HG02588 (cell line): Measurements from ENCODE around the gene SRRM2.

Source experiments
- ATAC-seq: cut with Tn5 transposase; IDR thresholded peaks from one replicate; pipeline ENCODE4 v1.9.1; 2021; ENCODE audit warnings: mild to moderate bottlenecking, moderate library complexity; ENCODE audit not compliant: unreplicated experiment

Gene SRRM2

GRCh38 chr16:2752035-2752849 lies at the start of gene SRRM2:
TSS of gene SRRM2 (plus strand) at chr16:2752638. CDS start at chr16:2756365, 3,727 bp downstream.
- ATAC-seq, result peak; percentile 85

DNA sequence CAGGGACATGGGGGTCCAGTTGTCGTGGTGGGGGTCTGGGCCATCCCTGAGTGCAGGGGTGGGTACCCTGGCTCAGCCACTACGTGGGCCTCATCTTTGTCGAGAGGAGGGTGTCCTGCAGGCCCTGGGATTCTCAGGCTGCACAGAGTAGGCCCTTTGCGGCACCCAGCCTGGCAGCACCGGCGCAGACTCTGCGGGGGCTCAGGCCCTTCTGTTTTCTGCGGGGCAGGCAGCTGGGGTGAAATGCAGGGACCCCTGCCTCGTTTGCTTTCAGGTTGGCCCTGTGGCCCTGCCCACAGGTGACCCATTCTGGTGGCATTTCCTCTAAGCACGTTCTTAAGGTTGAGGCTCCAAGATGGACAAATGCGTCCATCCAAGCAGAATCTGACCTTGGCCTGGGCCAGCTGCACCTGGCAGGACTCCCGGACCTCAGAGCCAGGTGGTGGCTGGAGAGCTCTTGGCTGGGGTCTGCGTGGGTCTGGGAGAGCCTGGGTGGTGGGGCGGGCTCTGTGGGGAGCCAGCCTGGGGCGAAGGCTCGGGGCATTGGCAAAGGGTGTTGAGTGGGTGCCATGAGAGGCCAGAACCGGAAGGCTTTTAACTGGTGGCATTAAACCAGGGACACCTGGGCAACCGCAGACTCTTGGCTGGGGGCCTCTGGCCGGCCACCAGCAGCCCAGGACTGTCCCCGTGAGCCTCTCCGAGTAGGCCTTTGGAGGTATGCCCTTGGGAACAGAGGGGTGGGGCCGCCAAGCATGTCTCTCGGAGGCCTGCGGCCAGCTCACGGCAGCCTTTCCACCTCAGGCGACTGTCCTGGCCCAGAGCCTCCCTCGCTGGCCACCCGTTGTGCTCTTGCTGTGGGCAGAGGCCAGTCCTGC lies 49.3 kb upstream of the SRRM2 start:
- ATAC-seq, result no peak

- ATAC-seq, result no peak
These were observed 48.1 kb upstream of the SRRM2 start for GRCh38 chr16:2704166-2704982.

- ATAC-seq, result no peak
These were observed 47.5 kb upstream of the SRRM2 start for GRCh38 chr16:2704983-2705275.

DNA sequence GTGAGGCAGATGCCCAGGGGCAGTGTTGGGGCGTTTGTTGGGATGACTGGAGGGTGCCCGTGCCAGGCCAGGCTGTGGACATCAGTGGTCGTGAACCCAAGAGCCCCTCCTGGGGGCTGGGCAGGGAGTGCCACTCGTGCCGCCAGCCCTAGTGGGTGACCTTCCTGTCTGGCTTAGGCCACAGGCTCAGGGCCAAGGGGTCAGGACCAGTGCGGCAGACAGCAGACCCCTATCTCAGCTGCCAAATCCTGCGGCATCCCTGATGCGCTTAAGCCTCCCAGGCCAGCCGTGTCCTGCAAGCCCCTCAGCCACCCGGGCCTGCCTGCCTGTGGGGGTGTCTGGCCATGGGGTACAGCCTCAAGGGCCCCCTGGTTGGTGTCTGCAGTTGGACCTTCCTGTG lies 47.1 kb upstream of the SRRM2 start:
- no peak for ATAC-seq

- no peak for ATAC-seq
These were observed 46.4 kb upstream of the SRRM2 start for GRCh38 chr16:2706085-2706484.

DNA sequence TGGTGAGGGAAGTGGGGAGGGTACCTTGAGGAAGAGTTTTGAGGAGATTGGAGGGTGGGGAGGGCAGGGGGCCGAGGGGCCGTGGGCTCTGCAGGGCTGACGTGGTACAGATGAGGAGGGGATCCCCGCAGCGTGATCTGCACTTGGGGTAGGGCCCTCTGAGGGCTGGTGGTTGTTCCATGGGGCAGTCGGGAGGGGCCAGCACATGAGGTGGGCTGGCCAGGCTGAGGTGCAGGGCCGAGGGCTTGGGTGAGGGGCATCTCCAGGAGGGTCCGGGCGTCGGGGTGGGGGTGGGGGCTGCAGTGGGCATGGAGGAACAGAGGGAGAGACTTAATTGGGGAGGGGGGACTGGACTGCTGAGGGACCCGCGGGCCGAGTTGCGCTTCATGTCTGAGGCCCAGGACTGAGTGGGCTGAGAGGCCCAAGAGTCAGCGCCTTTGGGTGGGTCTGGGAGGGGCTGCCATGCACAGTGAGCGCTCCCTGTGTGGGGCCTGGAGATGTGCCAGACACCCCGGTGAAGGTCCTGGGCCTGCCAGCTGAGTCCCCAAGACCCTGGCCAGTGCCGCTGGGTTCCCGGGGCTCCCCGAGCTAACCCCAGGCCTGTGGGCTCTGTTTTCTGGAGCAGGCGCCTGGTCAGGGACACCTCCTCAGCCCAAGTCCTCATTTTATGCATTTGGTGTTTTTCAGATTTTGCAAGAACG lies 45.7 kb upstream of the SRRM2 start:
- no peak for ATAC-seq

GRCh38 chr16:2707368-2708289 lies 44.8 kb upstream of the SRRM2 start:
- no peak for ATAC-seq

- no peak for ATAC-seq
These were observed 44.2 kb upstream of the SRRM2 start for GRCh38 chr16:2708290-2708639.

DNA sequence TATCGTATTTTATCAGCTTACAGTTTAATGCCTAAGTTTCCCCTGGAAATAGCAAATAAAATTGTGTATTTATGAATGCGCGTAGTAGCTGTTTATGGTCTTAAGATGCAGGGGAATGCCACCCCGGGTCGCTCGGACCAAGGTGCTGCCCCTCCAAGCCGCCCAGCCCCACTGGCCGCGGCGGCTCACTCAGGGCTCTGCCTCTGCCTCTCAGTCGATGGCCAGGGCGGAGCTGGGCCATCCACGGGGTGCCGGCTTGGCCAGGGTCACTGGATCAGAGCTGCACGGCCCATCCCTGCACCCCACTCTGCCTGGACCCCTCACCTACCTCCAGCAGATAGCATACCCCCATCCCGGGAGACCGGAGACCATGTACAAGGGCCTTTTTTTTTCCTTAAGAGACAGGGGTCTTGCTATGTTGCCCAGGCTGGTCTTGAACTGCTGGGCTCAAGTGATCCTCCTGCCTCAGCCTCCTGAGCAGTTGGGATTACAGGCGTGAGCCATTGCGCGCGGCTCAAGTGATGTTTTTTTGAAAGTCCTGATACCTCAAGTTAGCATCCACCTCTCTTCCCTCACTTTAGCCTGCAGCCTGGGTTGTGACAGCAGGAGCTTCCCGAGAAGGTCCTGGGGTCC lies 43.4 kb upstream of the SRRM2 start:
- ATAC-seq, result no peak

DNA sequence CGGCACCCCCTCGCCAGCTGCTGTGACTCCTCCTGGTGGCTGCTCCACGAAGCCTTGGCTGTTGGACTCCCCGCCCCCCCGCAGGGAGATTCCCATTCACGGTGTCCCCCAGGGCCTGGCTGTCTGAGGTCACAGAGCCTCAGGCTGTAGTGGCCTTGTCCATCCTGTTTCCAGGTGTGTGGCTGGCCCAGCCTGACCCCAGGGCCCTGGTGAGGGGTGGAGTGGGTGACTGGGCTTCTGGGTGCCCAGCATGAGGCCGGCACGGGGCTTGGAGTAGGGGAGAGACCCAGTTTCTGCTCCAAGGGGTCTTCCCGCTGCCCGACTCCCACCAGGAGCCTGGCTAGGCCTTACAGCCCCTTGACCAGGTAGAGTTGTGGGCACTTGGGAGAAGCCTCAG lies 42.9 kb upstream of the SRRM2 start:
- ATAC-seq, result no peak

DNA sequence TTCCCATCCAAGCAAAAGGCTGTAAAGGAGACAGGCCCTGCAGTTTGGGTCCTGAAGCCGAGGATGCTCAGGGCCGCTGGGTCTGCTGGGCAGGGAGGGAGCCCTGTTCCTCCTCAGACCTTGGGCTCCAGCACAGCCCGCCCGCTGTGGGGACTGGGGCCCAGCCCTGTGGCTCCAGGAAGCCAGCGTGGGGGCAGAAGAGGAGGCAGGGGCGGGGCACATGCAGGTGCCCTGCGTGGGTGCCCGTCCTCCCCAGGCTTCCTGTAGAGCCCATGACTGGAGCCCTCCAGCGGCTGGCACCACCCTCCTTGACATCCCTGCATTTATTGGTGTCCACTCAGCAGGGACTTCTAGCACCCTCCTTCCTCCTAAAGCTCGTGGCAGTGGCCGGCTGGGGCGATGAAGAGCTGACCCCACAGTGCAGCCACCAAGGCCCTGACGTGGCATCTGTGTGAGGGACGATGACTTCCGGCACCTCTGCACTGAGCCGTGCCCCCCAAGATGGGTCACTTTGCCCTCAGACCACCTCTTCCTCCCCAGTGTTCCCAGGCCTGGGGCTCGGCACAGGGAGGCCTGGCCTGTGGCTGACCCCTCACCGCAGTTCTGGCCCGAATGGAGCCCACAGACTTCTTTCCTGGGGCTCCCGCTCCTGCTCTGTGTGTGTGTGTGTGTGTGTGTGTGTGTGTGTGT lies 42.3 kb upstream of the SRRM2 start:
- no peak for ATAC-seq

DNA sequence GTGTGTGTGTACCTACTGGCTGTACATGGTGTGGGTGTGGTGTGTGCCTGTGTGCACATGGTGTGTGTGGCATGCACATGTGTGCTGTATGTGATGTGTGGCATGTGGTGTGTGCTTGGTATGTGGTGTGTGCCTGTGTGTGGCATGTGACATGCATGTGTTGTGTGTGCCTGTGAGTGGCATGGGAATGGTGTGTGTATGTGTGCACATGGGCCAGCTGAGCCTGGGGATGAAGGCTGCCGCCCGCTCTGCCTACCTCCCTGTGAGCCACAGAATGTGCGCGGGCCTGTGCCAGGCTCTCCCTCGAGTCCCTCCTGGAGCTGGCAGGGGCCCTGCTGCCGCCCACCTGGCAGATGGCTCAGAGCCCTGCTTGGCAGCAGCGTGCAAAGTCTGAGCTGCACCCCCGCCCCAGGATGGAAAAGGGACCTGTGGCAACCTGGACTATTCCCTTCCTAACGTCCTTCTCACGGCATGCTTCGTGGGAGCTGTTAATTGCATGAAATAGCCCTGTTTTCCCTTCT lies 41.7 kb upstream of the SRRM2 start:
- no peak for ATAC-seq

GRCh38 chr16:2711370-2712062 lies 40.9 kb upstream of the SRRM2 start:
- ATAC-seq, result no peak

DNA sequence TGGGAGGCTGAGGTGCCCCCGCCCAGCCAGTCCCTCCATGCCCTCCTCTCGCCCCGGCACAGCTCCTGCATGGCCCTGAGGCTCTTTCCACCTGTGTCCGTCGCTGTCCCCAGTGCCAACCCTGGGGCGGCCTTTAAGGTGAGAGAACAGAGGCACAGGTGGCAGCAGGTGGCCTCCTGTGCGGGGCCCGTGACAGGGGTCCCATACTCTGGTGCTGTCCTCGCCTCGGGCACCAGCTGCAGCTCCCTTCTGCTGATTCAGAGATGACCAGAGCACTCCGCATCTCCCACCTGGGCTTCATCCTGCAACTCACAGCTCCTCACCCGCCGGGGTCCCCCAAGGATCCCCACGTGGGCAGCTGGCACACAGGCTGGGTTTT lies 40.4 kb upstream of the SRRM2 start:
- ATAC-seq, result no peak

- ATAC-seq, result no peak
These were observed 39.9 kb upstream of the SRRM2 start for GRCh38 chr16:2712546-2712945.

DNA sequence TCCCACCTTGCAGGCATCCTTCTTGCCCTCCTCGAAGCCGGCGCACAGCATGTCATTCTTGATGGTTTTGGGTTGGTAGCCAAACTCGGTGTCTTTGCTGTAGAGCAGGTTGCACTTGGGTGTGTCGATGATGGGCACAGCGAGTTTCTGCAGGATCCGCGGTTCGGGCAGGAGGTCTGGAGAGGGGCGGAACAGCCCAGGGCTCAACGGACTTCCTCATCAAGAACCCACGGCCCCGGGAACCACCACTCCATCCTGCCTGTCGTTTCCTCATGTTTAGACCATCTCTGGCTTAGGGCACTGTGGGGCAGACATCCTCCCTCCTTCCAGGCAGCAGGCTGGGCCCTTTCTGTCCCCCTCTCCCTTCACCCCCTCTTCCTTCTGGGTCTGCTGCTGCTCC lies 38.9 kb upstream of the SRRM2 start:
- no peak for ATAC-seq
